Keratinocyte (primary cell): ENCODE results near the gene PPARGC1A. TPM values are rescaled to one million over a fixed set of nuclear protein-coding genes. Genes with fewer than 3 reads are reported as not detected.

Experiments used
- DNase-seq: peaks from one replicate; pipeline ENCODE4 v3.0.0-alpha.2; 2011; ENCODE audit warnings: low read depth, missing footprints, low spot score
- FAIRE-seq: peaks from 2 replicates; lab custom pipeline; 2011; peaks lifted over from hg19 to GRCh38; lab: Jason Lieb, UNC
- H2AFZ ChIP-seq: 2 replicates; pipeline ENCODE4 v1.6.0; 2012; ENCODE audit warnings: low read length, control low read depth, inconsistent platforms; ENCODE audit not compliant: control insufficient read depth
- H3K27ac ChIP-seq: 2 replicates; pipeline ENCODE4 v1.5.1; 2011; ENCODE audit warnings: low read length; ENCODE audit not compliant: control insufficient read depth, insufficient read depth
- H3K27me3 ChIP-seq: 3 replicates; pipeline ENCODE4 v1.6.0; 2011; ENCODE audit warnings: low read length; ENCODE audit not compliant: control insufficient read depth, insufficient read depth; ENCODE audit errors: extremely low read depth
- H3K36me3 ChIP-seq, 2 experiments: 2 replicates in 1 of 2; 3 replicates in 1 of 2; pipeline ENCODE4 v1.5.1; 2011; ENCODE audit warnings: low read length in 2 of 2, mild to moderate bottlenecking in 1 of 2; ENCODE audit not compliant: control insufficient read depth in 2 of 2, insufficient read depth in 2 of 2; ENCODE audit errors: extremely low read depth in 1 of 2
- H3K4me1 ChIP-seq: 3 replicates; pipeline ENCODE4 v1.5.1; 2011; ENCODE audit warnings: low read length; ENCODE audit not compliant: control insufficient read depth, insufficient read depth; ENCODE audit errors: extremely low read depth
- H3K4me2 ChIP-seq: 3 replicates; pipeline ENCODE4 v1.6.0; 2011; ENCODE audit warnings: low read depth, low read length; ENCODE audit not compliant: control insufficient read depth, insufficient read depth; ENCODE audit errors: extremely low read depth
- H3K4me3 ChIP-seq, 3 experiments: fragments of 200-600 bp in 1 of 3; sonication (generic) in 1 of 3; 2 replicates in 2 of 3; 3 replicates in 1 of 3; pipeline ENCODE4 v1.5.1; 2011 to 2016; ENCODE audit warnings: low read length in 3 of 3, mild to moderate bottlenecking in 3 of 3, control low read depth in 2 of 3, inconsistent platforms in 1 of 3, low read depth in 1 of 3, mixed read lengths in 1 of 3, mixed run types in 1 of 3, moderate library complexity in 1 of 3; ENCODE audit not compliant: control insufficient read depth in 2 of 3, insufficient read depth in 2 of 3; ENCODE audit errors: extremely low read depth in 1 of 3
- H3K79me2 ChIP-seq: 2 replicates; pipeline ENCODE4 v1.6.0; 2012; ENCODE audit warnings: low read length; ENCODE audit not compliant: control insufficient read depth, insufficient read depth
- H3K9ac ChIP-seq: 3 replicates; pipeline ENCODE4 v1.6.0; 2011; ENCODE audit warnings: low read length; ENCODE audit not compliant: control insufficient read depth, insufficient read depth; ENCODE audit errors: extremely low read depth
- H3K9me1 ChIP-seq: 3 replicates; pipeline ENCODE4 v1.6.0; 2011; ENCODE audit warnings: low read length; ENCODE audit not compliant: control insufficient read depth, insufficient read depth; ENCODE audit errors: extremely low read depth
- H3K9me3 ChIP-seq: 2 replicates; pipeline ENCODE4 v1.5.1; 2012; ENCODE audit warnings: low read depth, low read length; ENCODE audit not compliant: control insufficient read depth
- H4K20me1 ChIP-seq: 3 replicates; pipeline ENCODE4 v1.6.0; 2011; ENCODE audit warnings: low read length; ENCODE audit not compliant: control insufficient read depth, insufficient read depth; ENCODE audit errors: extremely low read depth
- EZH2 ChIP-seq: IDR thresholded peaks from one replicate; pipeline ENCODE4 v1.6.1; 2012; ENCODE audit warnings: inconsistent platforms, mild to moderate bottlenecking, low read length, moderate library complexity
- dilution Hi-C: fragments of 300-500 bp; cut with MboI; formaldehyde crosslinking; loops from one replicate; pipeline ENCODE4 v1.7.0; 2020; ENCODE audit warnings: low sequenced_read_pairs; ENCODE audit not compliant: extremely low pct_ligation_motif_present
- polyA plus RNA-seq, 5 experiments: library from polyadenylated mRNA; depleted of rRNA in 3 of 5; stranded (reverse) in 3 of 5; stranded (forward) in 1 of 5; unstranded in 1 of 5; fragments of >200 nt; gene quantifications; 1 replicate in 1 of 5; 2 replicates in 3 of 5; 3 replicates in 1 of 5; pipeline versions ENCODE4 v1.2.1 to v1.2.3, GENCODE V29; 2011 to 2012; ENCODE audit warnings: missing spikeins in 2 of 5, low read depth in 1 of 5, low replicate concordance in 1 of 5
- TF ChIP-seq, protein P1 (sequence below), 3 experiments: IDR thresholded peaks in 1 of 3; conservative IDR thresholded peaks in 1 of 3; optimal IDR thresholded peaks in 1 of 3; 2 replicates in 2 of 3; 3 replicates in 1 of 3; pipeline versions ENCODE3 to v1.5.1; 2011; ENCODE audit warnings: low read length in 3 of 3, mild to moderate bottlenecking in 3 of 3, moderate library complexity in 2 of 3, control low read depth in 1 of 3, inconsistent platforms in 1 of 3; ENCODE audit not compliant: insufficient read depth in 2 of 3; ENCODE audit errors: extremely low read depth in 1 of 3

The PPARGC1A gene
- polyA plus RNA-seq, 1 donor (not counting 4 experiments of a cell fraction or from before 2014, with no cell fraction given) = 0.18 TPM

DNA sequence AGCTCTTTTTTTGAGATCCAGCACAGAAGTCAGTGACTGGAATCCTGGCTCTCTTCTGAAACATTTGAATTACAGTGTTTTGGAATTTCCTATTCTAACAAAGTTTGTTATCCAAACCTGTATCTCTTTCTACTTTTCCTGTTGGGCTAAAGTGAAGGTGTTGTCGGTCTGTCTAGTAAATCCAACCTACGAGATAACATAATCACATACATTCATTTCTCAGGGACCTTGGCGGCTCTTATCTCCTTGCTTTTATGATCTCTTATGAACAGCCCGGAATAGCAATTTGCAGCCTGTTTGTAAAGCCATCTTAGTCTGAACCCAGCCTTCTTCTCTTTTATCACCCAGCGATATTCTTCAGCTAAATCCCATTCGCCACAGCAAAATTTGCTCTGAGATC is 14.5 kb downstream of the PPARGC1A start:
- no peak for DNase-seq
- Histone ChIP-seq H3K9me1 (no peaks in the 10 kb centered on the region), H3K27ac (no peak overlapping the region), H3K4me2 (no peak overlapping the region), H3K4me3 (no peak overlapping the region), H2AFZ (no peak overlapping the region), H3K9me3 (no peaks in the 10 kb centered on the region), H4K20me1 (no peaks in the 10 kb centered on the region), H3K27me3 (peaks cover 3% of the 10 kb centered on the region), H3K4me1 (no peaks in the 10 kb centered on the region), H3K79me2 (no peaks in the 10 kb centered on the region), H3K9ac (no peak overlapping the region), H3K36me3 (no peaks in the 10 kb centered on the region)
- TF ChIP-seq, protein P1, sequence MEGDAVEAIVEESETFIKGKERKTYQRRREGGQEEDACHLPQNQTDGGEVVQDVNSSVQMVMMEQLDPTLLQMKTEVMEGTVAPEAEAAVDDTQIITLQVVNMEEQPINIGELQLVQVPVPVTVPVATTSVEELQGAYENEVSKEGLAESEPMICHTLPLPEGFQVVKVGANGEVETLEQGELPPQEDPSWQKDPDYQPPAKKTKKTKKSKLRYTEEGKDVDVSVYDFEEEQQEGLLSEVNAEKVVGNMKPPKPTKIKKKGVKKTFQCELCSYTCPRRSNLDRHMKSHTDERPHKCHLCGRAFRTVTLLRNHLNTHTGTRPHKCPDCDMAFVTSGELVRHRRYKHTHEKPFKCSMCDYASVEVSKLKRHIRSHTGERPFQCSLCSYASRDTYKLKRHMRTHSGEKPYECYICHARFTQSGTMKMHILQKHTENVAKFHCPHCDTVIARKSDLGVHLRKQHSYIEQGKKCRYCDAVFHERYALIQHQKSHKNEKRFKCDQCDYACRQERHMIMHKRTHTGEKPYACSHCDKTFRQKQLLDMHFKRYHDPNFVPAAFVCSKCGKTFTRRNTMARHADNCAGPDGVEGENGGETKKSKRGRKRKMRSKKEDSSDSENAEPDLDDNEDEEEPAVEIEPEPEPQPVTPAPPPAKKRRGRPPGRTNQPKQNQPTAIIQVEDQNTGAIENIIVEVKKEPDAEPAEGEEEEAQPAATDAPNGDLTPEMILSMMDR (optimal IDR thresholded peaks at IDR 0.05 in 1 of 3, IDR thresholded peaks at IDR 0.05 in 1 of 3, conservative IDR thresholded peaks at IDR 0.05 in 1 of 3; ENCODE audit: extremely low read depth in 1 of 3, insufficient read depth in 2 of 3, low read length in 3 of 3) = no peak
- no peak for TF ChIP-seq EZH2
- no peak for FAIRE-seq
- dilution Hi-C loops = no loop called here

DNA sequence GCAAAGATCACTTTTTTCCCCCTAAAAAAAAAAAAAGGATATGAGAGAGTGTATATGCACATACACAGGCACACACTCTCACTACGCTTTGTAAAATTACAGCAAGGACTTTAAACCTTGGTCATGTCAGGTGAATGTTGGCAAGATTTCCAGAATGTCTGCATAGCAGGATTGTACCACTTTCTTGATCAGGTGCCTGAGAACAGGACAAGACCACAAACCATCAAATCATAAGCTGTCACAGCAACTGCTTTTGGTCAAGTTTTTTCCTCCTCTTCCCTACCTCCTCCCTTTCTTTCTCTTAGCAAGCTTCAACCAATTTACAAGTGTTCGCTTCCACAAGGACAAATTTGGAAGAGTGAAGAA is 15.3 kb downstream of the PPARGC1A start:
- Histone ChIP-seq H4K20me1 (no peaks in the 10 kb centered on the region), H2AFZ (no peak overlapping the region), H3K4me2 (no peak overlapping the region), H3K9me3 (no peaks in the 10 kb centered on the region), H3K9ac (no peak overlapping the region), H3K9me1 (no peaks in the 10 kb centered on the region), H3K36me3 (no peaks in the 10 kb centered on the region), H3K79me2 (no peaks in the 10 kb centered on the region), H3K4me3 (no peak overlapping the region), H3K4me1 (no peaks in the 10 kb centered on the region), H3K27me3 (peaks cover 3% of the 10 kb centered on the region), H3K27ac (no peak overlapping the region)
- no peak for TF ChIP-seq EZH2
- TF ChIP-seq, protein P1 (optimal IDR thresholded peaks at IDR 0.05 in 1 of 3, IDR thresholded peaks at IDR 0.05 in 1 of 3, conservative IDR thresholded peaks at IDR 0.05 in 1 of 3; ENCODE audit: extremely low read depth in 1 of 3, insufficient read depth in 2 of 3, low read length in 3 of 3) = no peak
- no peak for DNase-seq
- dilution Hi-C loops = no loop called here
- FAIRE-seq = no peak
